BLaER1 treated with 17β-estradiol and CSF1 and Interleukin-3, amounts not matched to agents 10 nM and 100 nM (cell line): ENCODE results near the gene EPB41L3.

ENCODE experiments used
- H3K27ac ChIP-seq, 11 experiments: shearing (Covaris generic); formaldehyde crosslinking; 2 replicates each; pipeline ENCODE4 v1.8.1; 2022
- H3K27me3 ChIP-seq, 11 experiments: shearing (Covaris generic); formaldehyde crosslinking; 2 replicates each; pipeline ENCODE4 v1.8.1; 2022
- H3K36me3 ChIP-seq, 11 experiments: shearing (Covaris generic); formaldehyde crosslinking; 2 replicates each; pipeline ENCODE4 v1.8.1; 2022
- H3K4me1 ChIP-seq, 10 experiments: shearing (Covaris generic); formaldehyde crosslinking; 2 replicates each; pipeline ENCODE4 v1.8.1; 2022
- H3K4me2 ChIP-seq, 11 experiments: shearing (Covaris generic); formaldehyde crosslinking; 2 replicates each; pipeline ENCODE4 v1.8.1; 2022
- H3K4me3 ChIP-seq, 10 experiments: shearing (Covaris generic); formaldehyde crosslinking; 2 replicates each; pipeline ENCODE4 v1.8.1; 2022
- H3K9ac ChIP-seq, 11 experiments: shearing (Covaris generic); formaldehyde crosslinking; 2 replicates each; pipeline ENCODE4 v1.8.1; 2022
- H3K9me3 ChIP-seq, 11 experiments: shearing (Covaris generic); formaldehyde crosslinking; replicated peaks in 1 of 11; 2 replicates each; pipeline ENCODE4 v1.8.1; 2022
- H4K20me1 ChIP-seq, 11 experiments: shearing (Covaris generic); formaldehyde crosslinking; 2 replicates each; pipeline ENCODE4 v1.8.1; 2022
- Cebpa-rat ChIP-seq, 11 experiments: shearing (Covaris generic); IDR thresholded peaks; 2 replicates each; pipeline ENCODE4 v1.8.1; 2022

The EPB41L3 gene

DNA sequence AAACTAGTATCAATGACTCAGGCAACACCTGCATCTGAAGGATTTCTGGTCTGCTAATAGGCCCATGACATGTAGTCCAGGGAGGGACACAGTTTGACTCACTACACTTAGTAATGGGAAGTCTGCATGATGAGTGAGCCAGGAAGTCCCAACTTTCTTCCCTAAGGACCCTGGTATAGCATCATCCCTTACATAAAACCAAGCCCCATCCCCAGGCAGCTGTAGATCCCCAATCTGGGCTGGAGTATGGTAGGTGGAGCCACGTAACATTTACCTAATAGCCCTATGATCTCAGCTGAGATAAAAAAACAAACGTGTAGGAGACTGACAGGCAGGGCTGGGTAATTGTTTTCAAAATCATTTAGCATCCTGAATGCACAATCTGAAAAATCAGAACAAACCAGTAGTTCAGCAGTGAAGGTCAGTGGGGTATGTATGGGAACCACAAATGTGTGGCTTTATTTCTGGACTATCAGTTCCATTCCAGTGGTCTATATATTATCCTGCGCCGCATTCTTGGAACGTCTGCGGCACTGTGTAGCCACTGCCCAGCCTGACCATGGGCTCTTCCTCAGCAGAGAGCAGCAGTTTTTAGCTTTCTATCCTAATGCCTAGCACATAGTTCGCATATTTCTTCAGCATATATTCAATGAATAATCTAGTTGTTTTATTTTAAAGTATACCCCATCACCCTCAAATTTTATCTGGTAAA, 33.5 kb downstream of the EPB41L3 start:
- no peak overlapping the region for H3K4me3 ChIP-seq
- 0 out of 22 replicates have a peak overlapping the region, but pooled peaks of 1 of the 11 experiments have one; percentile 29 for H3K9ac ChIP-seq
- no peaks in the 10 kb centered on the region for H3K27me3 ChIP-seq
- H4K20me1 ChIP-seq: no peaks in the 10 kb centered on the region
- H3K4me2 ChIP-seq: peak overlapping the region in 5 of 11 experiments; percentile 16 to 86 (median 74); a peak in 9 of 22 replicates
- TF ChIP-seq Cebpa-rat (IDR thresholded peaks at IDR 0.05): no peak
- peak overlapping the region in 3 of 11 experiments; percentile 37 to 67 (median 48); a peak in 4 of 22 replicates for H3K27ac ChIP-seq
- peaks cover 11 to 64% (median 38%) of the 10 kb centered on the region in 10 experiments for H3K4me1 ChIP-seq
- no peaks in the 10 kb centered on the region for H3K36me3 ChIP-seq
- H3K9me3 ChIP-seq: no peaks in the 10 kb centered on the region

DNA sequence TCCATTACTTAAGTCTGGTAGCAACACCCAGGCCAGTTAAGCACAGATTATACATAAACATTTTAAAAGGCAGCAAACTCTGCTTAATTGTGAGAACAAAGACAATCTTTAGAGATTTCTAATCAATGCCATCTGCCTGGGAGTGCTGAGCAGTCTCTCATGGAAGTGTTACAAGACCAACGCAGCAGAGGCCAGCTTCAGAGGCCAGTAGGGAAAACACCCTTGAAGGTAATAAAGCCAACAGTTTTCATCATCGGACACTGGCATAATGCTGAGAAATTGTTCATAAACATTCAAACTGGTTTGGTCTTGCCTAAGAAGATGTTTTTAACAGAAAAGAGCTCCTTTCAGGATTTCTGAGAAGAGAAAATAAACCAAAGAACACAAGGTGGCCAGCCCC, 35.0 kb downstream of the EPB41L3 start:
- peaks cover 0 to 50% (median 24%) of the 10 kb centered on the region in 10 experiments; a peak in 14 of 20 replicates for H3K4me1 ChIP-seq
- no peaks in the 10 kb centered on the region for H4K20me1 ChIP-seq
- no peaks in the 10 kb centered on the region for H3K36me3 ChIP-seq
- no peaks in the 10 kb centered on the region for H3K9me3 ChIP-seq
- no peak for TF ChIP-seq Cebpa-rat (IDR thresholded peaks at IDR 0.05)
- H3K27ac ChIP-seq: peak overlapping the region in 2 of 11 experiments; percentile 11 to 18; a peak in 2 of 22 replicates
- peak overlapping the region in 1 of 11 experiments; percentile 74; a peak in 2 of 22 replicates for H3K4me2 ChIP-seq
- no peak overlapping the region; a peak in 1 of 22 replicates for H3K9ac ChIP-seq
- no peaks in the 10 kb centered on the region for H3K27me3 ChIP-seq
- no peak overlapping the region for H3K4me3 ChIP-seq

DNA sequence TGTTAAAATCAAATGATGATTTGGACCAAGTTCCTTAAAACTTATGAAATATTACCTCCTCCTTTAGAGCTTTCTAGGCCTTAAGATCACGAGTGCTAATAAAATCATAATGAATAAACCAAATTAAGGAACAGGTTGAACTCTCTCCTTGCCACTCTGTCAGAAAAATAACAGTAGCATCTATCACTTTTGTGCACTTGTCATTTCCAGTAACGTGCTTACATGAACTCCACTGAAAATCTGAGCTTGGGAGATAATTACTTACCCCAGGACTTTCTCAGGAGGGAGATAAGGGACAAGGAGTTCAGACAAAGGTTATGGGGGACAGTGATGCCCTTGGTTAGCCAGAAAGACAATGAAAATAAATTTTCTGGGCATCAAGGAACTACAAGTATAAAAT, 36.0 kb downstream of the EPB41L3 start:
- no peak for TF ChIP-seq Cebpa-rat (IDR thresholded peaks at IDR 0.05)

DNA sequence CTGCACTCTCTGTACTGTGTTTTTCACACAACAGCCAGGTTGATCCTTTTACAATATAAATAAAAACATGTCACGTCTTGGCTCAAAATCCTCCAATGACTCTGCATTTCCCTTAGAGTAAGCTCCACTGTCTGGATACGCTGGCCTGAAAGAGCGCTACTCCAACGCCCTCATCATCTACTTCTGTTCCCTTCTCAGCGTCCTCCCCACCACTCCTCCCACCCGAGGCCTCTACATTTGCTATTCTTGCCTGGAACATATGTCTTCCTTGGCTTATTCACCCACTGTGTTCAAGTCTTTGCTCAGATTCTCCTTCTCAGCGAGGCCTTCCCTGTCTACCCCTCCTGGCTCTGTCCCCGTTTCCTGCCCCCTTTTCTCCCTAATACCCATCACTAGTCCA, 37.6 kb downstream of the EPB41L3 start:
- no peak overlapping the region for H3K4me3 ChIP-seq
- H3K9me3 ChIP-seq: no peaks in the 10 kb centered on the region
- no peaks in the 10 kb centered on the region for H4K20me1 ChIP-seq
- no peak overlapping the region for H3K9ac ChIP-seq
- no peaks in the 10 kb centered on the region for H3K36me3 ChIP-seq
- no peak overlapping the region for H3K4me2 ChIP-seq
- H3K4me1 ChIP-seq: peaks cover 0 to 24% (median 6%) of the 10 kb centered on the region in 10 experiments; a peak in 10 of 20 replicates
- no peak for TF ChIP-seq Cebpa-rat (IDR thresholded peaks at IDR 0.05)
- 0 out of 22 replicates have a peak overlapping the region, but pooled peaks of 2 of the 11 experiments have one; percentile 6 to 13 for H3K27ac ChIP-seq
- no peaks in the 10 kb centered on the region for H3K27me3 ChIP-seq

More for the DNA sequence above, 36.0 kb downstream of the EPB41L3 start:
- Histone ChIP-seq H3K4me3 (no peak overlapping the region), H3K9me3 (no peaks in the 10 kb centered on the region), H3K27ac (no peak overlapping the region), H3K9ac (no peak overlapping the region), H3K4me2 (no peak overlapping the region), H3K36me3 (no peaks in the 10 kb centered on the region), H3K4me1 (peaks cover 0 to 39% (median 14%) of the 10 kb centered on the region in 10 experiments; a peak in 12 of 20 replicates), H4K20me1 (no peaks in the 10 kb centered on the region), H3K27me3 (no peaks in the 10 kb centered on the region)

DNA sequence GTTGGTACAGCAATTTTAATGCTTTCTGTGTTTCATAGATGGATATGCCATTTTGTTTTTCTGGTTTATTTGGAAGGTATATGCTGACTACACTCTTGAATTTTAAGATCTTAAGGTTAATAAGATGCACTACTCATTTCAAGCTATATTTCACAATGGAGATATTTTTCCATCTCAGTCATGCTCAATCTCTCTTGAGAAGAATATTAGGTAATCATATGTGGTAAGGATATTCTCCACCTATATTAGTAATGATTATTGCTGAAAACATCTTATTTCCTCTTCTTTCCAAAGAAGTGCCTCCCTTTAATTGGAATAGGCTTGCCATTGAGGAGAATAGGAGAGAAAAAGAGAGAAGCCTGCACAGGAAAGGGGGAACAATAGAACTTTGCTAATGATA, 40.1 kb downstream of the EPB41L3 start:
- Histone ChIP-seq H3K36me3 (no peaks in the 10 kb centered on the region), H3K9ac (no peak overlapping the region), H4K20me1 (no peaks in the 10 kb centered on the region), H3K27me3 (no peaks in the 10 kb centered on the region), H3K4me3 (no peak overlapping the region), H3K4me1 (no peaks in the 10 kb centered on the region), H3K27ac (no peak overlapping the region), H3K4me2 (no peak overlapping the region), H3K9me3 (no peaks in the 10 kb centered on the region)
- no peak for TF ChIP-seq Cebpa-rat (IDR thresholded peaks at IDR 0.05)

DNA sequence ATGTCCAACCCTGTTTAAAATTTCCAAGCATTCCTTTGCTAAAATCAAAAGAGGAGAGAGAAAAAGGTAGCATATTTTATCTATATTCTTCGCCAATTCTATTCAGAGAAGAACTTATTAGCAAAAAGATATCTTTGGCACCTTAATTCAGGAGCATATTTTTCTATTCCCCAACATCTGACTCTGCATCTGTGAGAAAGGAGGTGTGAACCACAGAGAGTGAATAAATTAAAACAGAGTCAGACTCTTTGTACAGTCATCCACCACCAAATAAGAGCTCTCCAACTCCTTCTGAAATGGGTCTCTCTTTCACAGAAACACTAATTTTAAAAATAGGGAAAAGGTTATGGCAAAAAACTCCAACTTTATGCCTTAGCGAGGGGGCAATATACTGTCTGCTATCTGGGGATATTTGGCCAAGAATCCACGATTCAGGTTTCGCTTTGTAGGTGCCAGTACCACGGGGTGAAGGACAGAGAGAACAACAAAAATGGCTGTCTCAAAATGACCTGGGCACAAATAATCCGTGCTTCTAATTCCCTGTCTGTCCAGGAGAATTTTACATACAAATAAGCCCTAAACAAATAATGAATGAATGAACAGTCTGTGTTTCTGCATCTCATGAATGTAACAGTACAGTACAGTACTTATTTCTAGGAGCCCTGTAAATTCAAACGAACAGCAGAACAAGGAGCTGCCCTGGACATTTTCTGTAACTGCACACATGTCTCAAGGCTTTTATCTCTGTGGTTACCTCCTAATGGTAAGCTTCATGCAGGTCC, 43.4 kb downstream of the EPB41L3 start:
- no peaks in the 10 kb centered on the region for H3K4me1 ChIP-seq
- H4K20me1 ChIP-seq: no peaks in the 10 kb centered on the region
- no peak overlapping the region for H3K4me3 ChIP-seq
- H3K27ac ChIP-seq: no peak overlapping the region
- H3K9me3 ChIP-seq: no peaks in the 10 kb centered on the region
- no peak overlapping the region for H3K9ac ChIP-seq
- H3K4me2 ChIP-seq: no peak overlapping the region
- H3K36me3 ChIP-seq: no peaks in the 10 kb centered on the region
- H3K27me3 ChIP-seq: no peaks in the 10 kb centered on the region
- no peak for TF ChIP-seq Cebpa-rat (IDR thresholded peaks at IDR 0.05)

DNA sequence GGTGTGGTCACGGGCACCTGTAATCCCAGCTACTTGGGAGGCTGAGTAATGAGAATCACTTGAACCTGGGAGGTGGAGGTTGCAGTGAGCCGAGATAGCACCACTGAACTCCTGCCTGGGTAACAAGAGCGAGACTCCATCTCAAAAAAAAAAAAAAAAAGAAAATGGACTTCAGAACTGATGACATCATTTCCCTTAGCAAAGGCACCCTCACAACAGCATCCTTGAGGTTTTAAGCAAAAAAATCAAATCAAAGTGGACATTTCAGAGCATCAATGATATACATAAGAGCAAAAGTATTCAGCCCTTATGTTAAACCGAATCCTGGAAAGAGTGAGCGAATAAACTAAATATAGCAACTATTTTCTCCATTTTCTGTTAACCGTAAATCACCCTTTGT, 45.3 kb downstream of the EPB41L3 start:
- H3K4me1 ChIP-seq: no peaks in the 10 kb centered on the region
- H4K20me1 ChIP-seq: no peaks in the 10 kb centered on the region
- H3K36me3 ChIP-seq: no peaks in the 10 kb centered on the region
- no peak overlapping the region for H3K27ac ChIP-seq
- TF ChIP-seq Cebpa-rat (IDR thresholded peaks at IDR 0.05): no peak
- H3K9ac ChIP-seq: no peak overlapping the region
- H3K27me3 ChIP-seq: no peaks in the 10 kb centered on the region
- H3K4me3 ChIP-seq: no peak overlapping the region
- H3K9me3 ChIP-seq: no peaks in the 10 kb centered on the region
- no peak overlapping the region for H3K4me2 ChIP-seq

DNA sequence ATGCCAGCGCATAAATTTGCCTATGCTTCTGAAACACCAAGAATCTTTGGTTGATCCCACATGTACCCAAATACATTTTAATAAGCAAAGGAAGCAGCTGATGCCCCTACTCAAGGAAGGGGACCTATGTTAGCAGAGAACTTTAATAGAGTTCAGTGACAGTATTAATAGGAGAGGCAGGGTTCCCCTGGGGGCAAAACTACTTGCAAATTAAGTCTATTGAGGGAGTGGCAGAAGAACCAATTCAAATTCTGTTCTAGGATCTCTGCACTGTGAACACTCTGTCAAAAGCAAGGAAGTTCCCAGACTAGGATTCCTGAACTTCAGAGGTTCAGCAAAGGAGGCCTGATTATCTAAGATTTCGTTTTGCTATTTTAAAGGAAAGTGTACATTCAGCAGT, 47.5 kb downstream of the EPB41L3 start:
- no peak overlapping the region for H3K27ac ChIP-seq
- no peaks in the 10 kb centered on the region for H3K27me3 ChIP-seq
- TF ChIP-seq Cebpa-rat (IDR thresholded peaks at IDR 0.05): no peak
- H3K4me1 ChIP-seq: peaks cover 0 to 8% (median 0%) of the 10 kb centered on the region in 10 experiments; a peak in 2 of 20 replicates
- H4K20me1 ChIP-seq: no peaks in the 10 kb centered on the region
- no peak overlapping the region for H3K4me3 ChIP-seq
- H3K9ac ChIP-seq: no peak overlapping the region
- no peaks in the 10 kb centered on the region for H3K9me3 ChIP-seq
- no peak overlapping the region for H3K4me2 ChIP-seq
- H3K36me3 ChIP-seq: no peaks in the 10 kb centered on the region

DNA sequence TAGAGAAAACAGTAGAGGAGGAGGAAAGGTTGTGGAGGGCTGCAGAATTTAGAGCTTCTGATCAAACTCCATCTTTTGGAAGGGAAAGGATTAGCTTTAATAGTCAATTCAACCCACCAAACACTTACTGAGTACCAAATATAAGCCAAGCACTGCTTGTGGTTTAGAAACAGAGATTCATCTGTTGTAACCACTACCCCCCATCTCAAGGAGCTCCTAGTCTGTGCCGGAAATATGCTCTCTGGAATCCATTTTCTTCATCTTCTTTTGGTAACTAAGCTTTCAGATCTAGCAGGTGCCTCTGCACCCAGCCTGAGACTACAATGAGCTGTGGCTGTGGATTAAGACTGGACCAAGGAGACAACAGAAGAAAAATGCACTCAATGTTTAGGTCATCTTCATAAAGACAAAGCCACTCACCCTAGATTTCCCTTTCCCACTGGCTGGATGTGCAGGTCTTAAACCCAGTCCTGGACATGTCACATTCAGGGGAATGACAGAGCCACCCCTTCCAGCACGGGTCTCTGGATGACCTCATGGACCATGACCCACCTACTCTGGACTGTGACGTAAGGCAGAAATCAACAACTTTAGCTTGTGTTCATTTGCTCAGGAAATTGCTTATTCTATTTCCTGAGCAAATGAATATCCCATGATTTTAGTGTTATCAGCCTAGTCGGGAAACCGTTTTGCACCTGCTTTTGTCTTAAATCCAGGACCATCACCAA, 52.9 kb downstream of the EPB41L3 start:
- Histone ChIP-seq H3K9ac (no peak overlapping the region), H3K4me1 (peaks cover 0 to 12% (median 0%) of the 10 kb centered on the region in 10 experiments; a peak in 2 of 20 replicates), H4K20me1 (no peaks in the 10 kb centered on the region), H3K27ac (no peak overlapping the region), H3K36me3 (no peaks in the 10 kb centered on the region), H3K27me3 (no peaks in the 10 kb centered on the region), H3K4me3 (no peak overlapping the region), H3K4me2 (no peak overlapping the region), H3K9me3 (peaks cover 0 to 12% (median 0%) of the 10 kb centered on the region in 11 experiments; a peak in 5 of 22 replicates)
- no peak for TF ChIP-seq Cebpa-rat (IDR thresholded peaks at IDR 0.05)
